ENCODE results near the gene PIM2. TPM values are rescaled to one million over a fixed set of nuclear protein-coding genes. Genes with fewer than 3 reads are reported as not detected.
A peak's percentile ranks its signal among the peaks of the same experiment; 100 is the strongest.

The PIM2 gene
- total RNA-seq, 2 donors from 2014 or later, result 26.2 to 94.0 TPM

GRCh38 chrX:48910926-48911411, 7.9 kb downstream of the PIM2 start:
- 7 to 8% methylated on average over 5 to 12 of the region's 12 CpGs for WGBS, 2 experiments (ENCODE audit: insufficient coverage in 1 of 2, insufficient read length in 1 of 2)
- H3K27ac ChIP-seq (ENCODE audit: low read depth, low read length), result peak overlapping the region; percentile 24
- Mint-ChIP-seq H3K27me3 (ENCODE audit: insufficient read depth) (no peaks in the 10 kb centered on the region), H3K4me1 (peaks cover 16% of the 10 kb centered on the region), H3K36me3 (ENCODE audit: low read depth) (peaks cover 42% of the 10 kb centered on the region), H3K27ac (peak overlapping the region; percentile 95), H3K9me3 (peaks cover 59% of the 10 kb centered on the region), H3K4me3 (peak overlapping the region; percentile 87)
- no peaks in the 10 kb centered on the region for H3K4me1 ChIP-seq (ENCODE audit: control insufficient read depth, insufficient read depth, low read length)
- TF ChIP-seq CTCF (conservative IDR thresholded peaks at IDR 0.05), result no peak
- H3K27me3 ChIP-seq (ENCODE audit: control insufficient read depth, insufficient read depth, low read length, poor library complexity, severe bottlenecking), result no peaks in the 10 kb centered on the region
- H3K9ac ChIP-seq (ENCODE audit: extremely low read depth, low read length, poor library complexity, severe bottlenecking), result peak overlapping the region; percentile 91
- no peak for DNase-seq
- H3K36me3 ChIP-seq (ENCODE audit: control insufficient read depth, insufficient read depth, low read length), result peaks cover 38% of the 10 kb centered on the region
- H3K4me3 ChIP-seq (ENCODE audit: low read length), result peak overlapping the region; percentile 85
- H3K9me3 ChIP-seq (ENCODE audit: control insufficient read depth, low read length), result no peaks in the 10 kb centered on the region

- no peaks in the 10 kb centered on the region for H3K9me3 ChIP-seq (ENCODE audit: control insufficient read depth, low read length)
- TF ChIP-seq CTCF (conservative IDR thresholded peaks at IDR 0.05), result no peak
- peaks cover 60% of the 10 kb centered on the region for H3K9me3 Mint-ChIP-seq
- no peaks in the 10 kb centered on the region for H3K4me1 ChIP-seq (ENCODE audit: control insufficient read depth, insufficient read depth, low read length)
- peaks cover 36% of the 10 kb centered on the region for H3K36me3 Mint-ChIP-seq (ENCODE audit: low read depth)
- no peak for DNase-seq
- H3K4me1 Mint-ChIP-seq, result peaks cover 12% of the 10 kb centered on the region
- H3K27me3 ChIP-seq (ENCODE audit: control insufficient read depth, insufficient read depth, low read length, poor library complexity, severe bottlenecking), result no peaks in the 10 kb centered on the region
- H3K36me3 ChIP-seq (ENCODE audit: control insufficient read depth, insufficient read depth, low read length), result peaks cover 29% of the 10 kb centered on the region
- no peak overlapping the region for H3K27ac Mint-ChIP-seq
- H3K27me3 Mint-ChIP-seq (ENCODE audit: insufficient read depth), result no peaks in the 10 kb centered on the region
- WGBS, 2 experiments (ENCODE audit: insufficient coverage in 1 of 2, insufficient read length in 1 of 2), result 96% methylated on average over 14 of the region's 17 CpGs; no CpG with 5 or more reads in 1 of the 2 experiments
- H3K9ac ChIP-seq (ENCODE audit: extremely low read depth, low read length, poor library complexity, severe bottlenecking), result no peak overlapping the region
- H3K4me3 ChIP-seq (ENCODE audit: low read length), result peak overlapping the region; percentile 85
- H3K4me3 Mint-ChIP-seq, result no peak overlapping the region
- H3K27ac ChIP-seq (ENCODE audit: low read depth, low read length), result no peak overlapping the region
These were observed 9.0 kb downstream of the PIM2 start for GRCh38 chrX:48909703-48910294.

GRCh38 chrX:48908600-48908999, 10.2 kb downstream of the PIM2 start:
- Histone ChIP-seq H3K36me3 (ENCODE audit: control insufficient read depth, insufficient read depth, low read length) (peaks cover 23% of the 10 kb centered on the region), H3K9me3 (ENCODE audit: control insufficient read depth, low read length) (no peaks in the 10 kb centered on the region), H3K4me3 (ENCODE audit: low read length) (no peak overlapping the region), H3K27ac (ENCODE audit: low read depth, low read length) (no peak overlapping the region), H3K4me1 (ENCODE audit: control insufficient read depth, insufficient read depth, low read length) (no peaks in the 10 kb centered on the region), H3K27me3 (ENCODE audit: control insufficient read depth, insufficient read depth, low read length, poor library complexity, severe bottlenecking) (no peaks in the 10 kb centered on the region), H3K9ac (ENCODE audit: extremely low read depth, low read length, poor library complexity, severe bottlenecking) (no peak overlapping the region)
- peaks cover 60% of the 10 kb centered on the region for H3K9me3 Mint-ChIP-seq
- H3K27ac Mint-ChIP-seq, result no peak overlapping the region
- 83% methylated on average over 1 of the region's 1 CpG; no CpG with 5 or more reads in 1 of the 2 experiments for WGBS, 2 experiments (ENCODE audit: insufficient coverage in 1 of 2, insufficient read length in 1 of 2)
- H3K4me1 Mint-ChIP-seq, result peaks cover 3% of the 10 kb centered on the region
- no peaks in the 10 kb centered on the region for H3K27me3 Mint-ChIP-seq (ENCODE audit: insufficient read depth)
- H3K4me3 Mint-ChIP-seq, result no peak overlapping the region
- peaks cover 31% of the 10 kb centered on the region for H3K36me3 Mint-ChIP-seq (ENCODE audit: low read depth)
- no peak for TF ChIP-seq CTCF (conservative IDR thresholded peaks at IDR 0.05)
- no peak for DNase-seq

Measured in endodermal cell (in vitro differentiated cells).